GM12874 (cell line): ENCODE results near the gene KIAA0825.

Experiments
- CTCF ChIP-seq: IDR thresholded peaks from 2 replicates; pipeline ENCODE4 v1.5.1; 2011; ENCODE audit warnings: low read depth, mild to moderate bottlenecking, control low read depth, low read length, moderate library complexity; ENCODE audit not compliant: insufficient read depth

KIAA0825 gene

GRCh38 chr5:94544875-94545547, 73.4 kb downstream of the KIAA0825 start:
- TF ChIP-seq CTCF, result no peak

DNA sequence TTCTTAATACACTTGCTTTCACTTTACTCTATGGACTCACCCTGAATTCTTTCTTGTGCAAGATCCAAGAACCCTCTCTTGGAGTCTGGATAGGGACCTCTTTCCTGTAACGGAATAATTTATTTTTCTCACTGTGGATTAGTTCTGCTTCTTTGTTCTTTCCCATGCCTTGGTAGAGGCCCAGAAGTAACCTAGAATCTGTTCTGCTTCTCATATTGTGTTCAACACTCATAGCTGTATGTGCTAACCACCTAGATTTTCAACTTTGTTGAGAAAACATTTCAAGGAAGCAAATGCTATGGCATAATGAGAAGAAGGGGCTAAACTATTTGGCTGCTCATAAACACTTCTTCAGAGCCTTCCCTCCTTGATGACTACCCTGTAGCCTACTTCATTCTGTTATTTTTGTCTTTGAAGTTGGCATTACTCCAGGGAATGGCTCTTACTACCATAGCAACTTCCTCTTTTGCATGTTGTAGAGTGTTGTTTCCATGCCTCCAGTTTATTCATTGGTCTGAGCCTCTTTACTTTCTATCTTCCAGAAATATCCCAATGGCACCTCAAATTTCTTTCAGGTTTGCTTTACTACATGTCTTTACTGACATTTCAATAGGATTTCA, 74.3 kb downstream of the KIAA0825 start:
- no peak for TF ChIP-seq CTCF

DNA sequence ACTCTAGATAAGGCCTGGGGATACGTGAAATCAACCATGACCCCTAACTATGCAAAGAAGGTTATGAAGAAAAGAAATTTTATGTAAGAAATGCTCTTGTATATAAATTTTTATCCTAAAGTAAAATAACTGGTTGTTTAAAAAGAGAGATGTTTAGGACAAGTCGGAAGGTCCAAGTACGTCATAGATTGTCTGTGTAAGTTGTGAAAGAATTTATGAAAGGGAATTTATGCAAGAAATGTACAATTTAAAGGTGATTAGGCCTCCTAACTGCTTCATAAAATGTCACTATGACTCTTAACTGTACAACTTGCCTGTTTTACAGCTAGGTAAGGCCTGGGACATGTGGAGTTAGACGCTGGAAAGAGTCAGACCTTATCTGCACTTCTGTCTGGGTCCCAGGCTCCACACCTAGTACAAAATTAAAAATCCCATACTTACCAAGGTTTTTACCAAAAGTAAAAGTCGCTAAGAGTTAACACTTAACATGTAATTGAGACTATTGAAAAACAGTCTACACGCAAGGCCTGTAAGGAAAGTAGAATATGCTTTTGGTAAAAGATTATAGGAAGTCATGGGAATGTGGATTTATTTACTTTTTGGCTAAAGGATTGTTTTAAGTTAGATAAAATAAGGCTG, 77.4 kb downstream of the KIAA0825 start:
- no peak for TF ChIP-seq CTCF

DNA sequence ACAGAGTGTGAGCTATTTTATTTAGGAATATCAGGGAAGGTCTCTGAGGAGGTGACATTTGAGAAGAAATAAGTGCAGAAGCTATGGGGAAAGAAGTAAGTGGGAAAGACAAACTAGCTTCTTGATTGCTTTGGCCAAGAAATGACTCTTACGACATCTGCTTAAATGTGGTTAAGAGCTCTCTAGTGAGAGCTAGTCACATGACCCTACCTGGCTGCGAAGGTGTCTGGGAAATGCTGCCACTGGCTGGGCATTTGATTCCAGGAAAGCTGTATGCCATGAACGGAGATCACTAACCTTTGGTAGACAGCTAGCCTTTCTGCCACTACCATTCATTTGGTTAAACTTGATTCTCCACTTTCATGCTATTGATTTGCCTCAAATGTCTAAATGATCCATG, 80.1 kb downstream of the KIAA0825 start:
- no peak for TF ChIP-seq CTCF

- TF ChIP-seq CTCF, result no peak
Measured at GRCh38 chr5:94526706-94527105, 91.7 kb downstream of the KIAA0825 start.

- TF ChIP-seq CTCF, result peak; percentile 42; the same call in 1 of the 2 replicates
Measured at GRCh38 chr5:94524841-94525697, 93.3 kb downstream of the KIAA0825 start.

GRCh38 chr5:94523018-94523417, 95.4 kb downstream of the KIAA0825 start:
- TF ChIP-seq CTCF, result no peak
